Neutrophil (primary cell): ENCODE measurements around the gene ZGRF1.

ENCODE experiments used
- H3K27ac ChIP-seq: fragments of 200-600 bp; sonication (generic); 2 replicates; pipeline ENCODE4 v1.5.1; 2016; ENCODE audit warnings: mild to moderate bottlenecking, moderate library complexity
- H3K27me3 ChIP-seq: fragments of 200-600 bp; sonication (generic); 2 replicates; pipeline ENCODE4 v1.6.0; 2016; ENCODE audit warnings: mild to moderate bottlenecking
- H3K36me3 ChIP-seq: fragments of 200-600 bp; sonication (generic); 2 replicates; pipeline ENCODE4 v1.5.1; 2017
- H3K4me1 ChIP-seq, 2 experiments: fragments of 200-600 bp in 1 of 2; sonication (generic) in 1 of 2; 1 replicate in 1 of 2; 2 replicates in 1 of 2; pipeline versions ENCODE4 v1.5.1 to v1.6.1; 2013 to 2016; ENCODE audit warnings: low read depth in 1 of 2, low read length in 1 of 2, mild to moderate bottlenecking in 1 of 2, moderate library complexity in 1 of 2; ENCODE audit not compliant: control insufficient read depth in 1 of 2, insufficient read depth in 1 of 2
- H3K4me3 ChIP-seq, 2 experiments: fragments of 200-600 bp in 1 of 2; sonication (generic) in 1 of 2; 1 replicate in 1 of 2; 2 replicates in 1 of 2; pipeline ENCODE4 v1.5.1; 2013 to 2016; ENCODE audit warnings: low read depth in 1 of 2, low read length in 1 of 2, mild to moderate bottlenecking in 1 of 2, moderate library complexity in 1 of 2
- H3K9me3 ChIP-seq: fragments of 200-600 bp; sonication (generic); 2 replicates; pipeline ENCODE4 v1.5.1; 2016
- TF ChIP-seq, protein P1 (sequence below): fragments of 200-600 bp; sonication (generic); IDR thresholded peaks from 2 replicates; pipeline ENCODE4 v1.5.1; 2016; ENCODE audit warnings: antibody characterized with exemption

Gene ZGRF1, protein sequence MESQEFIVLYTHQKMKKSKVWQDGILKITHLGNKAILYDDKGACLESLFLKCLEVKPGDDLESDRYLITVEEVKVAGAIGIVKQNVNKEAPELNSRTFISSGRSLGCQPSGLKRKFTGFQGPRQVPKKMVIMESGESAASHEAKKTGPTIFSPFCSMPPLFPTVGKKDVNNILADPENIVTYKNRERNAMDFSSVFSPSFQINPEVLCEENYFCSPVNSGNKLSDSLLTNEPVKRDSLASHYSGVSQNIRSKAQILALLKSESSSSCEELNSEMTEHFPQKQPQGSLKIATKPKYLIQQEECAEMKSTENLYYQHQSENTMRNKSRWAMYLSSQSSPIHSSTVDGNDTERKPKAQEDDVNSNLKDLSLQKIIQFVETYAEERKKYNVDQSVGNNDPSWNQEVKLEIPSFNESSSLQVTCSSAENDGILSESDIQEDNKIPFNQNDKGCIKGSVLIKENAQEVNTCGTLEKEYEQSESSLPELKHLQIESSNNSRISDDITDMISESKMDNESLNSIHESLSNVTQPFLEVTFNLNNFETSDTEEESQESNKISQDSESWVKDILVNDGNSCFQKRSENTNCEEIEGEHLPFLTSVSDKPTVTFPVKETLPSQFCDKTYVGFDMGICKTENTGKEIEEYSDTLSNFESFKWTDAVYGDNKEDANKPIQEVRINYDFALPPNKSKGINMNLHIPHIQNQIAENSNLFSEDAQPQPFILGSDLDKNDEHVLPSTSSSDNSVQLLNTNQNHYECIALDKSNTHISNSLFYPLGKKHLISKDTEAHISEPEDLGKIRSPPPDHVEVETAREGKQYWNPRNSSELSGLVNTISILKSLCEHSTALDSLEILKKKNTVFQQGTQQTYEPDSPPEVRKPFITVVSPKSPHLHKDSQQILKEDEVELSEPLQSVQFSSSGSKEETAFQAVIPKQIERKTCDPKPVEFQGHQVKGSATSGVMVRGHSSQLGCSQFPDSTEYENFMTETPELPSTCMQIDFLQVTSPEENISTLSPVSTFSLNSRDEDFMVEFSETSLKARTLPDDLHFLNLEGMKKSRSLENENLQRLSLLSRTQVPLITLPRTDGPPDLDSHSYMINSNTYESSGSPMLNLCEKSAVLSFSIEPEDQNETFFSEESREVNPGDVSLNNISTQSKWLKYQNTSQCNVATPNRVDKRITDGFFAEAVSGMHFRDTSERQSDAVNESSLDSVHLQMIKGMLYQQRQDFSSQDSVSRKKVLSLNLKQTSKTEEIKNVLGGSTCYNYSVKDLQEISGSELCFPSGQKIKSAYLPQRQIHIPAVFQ (N-terminal part only)

DNA sequence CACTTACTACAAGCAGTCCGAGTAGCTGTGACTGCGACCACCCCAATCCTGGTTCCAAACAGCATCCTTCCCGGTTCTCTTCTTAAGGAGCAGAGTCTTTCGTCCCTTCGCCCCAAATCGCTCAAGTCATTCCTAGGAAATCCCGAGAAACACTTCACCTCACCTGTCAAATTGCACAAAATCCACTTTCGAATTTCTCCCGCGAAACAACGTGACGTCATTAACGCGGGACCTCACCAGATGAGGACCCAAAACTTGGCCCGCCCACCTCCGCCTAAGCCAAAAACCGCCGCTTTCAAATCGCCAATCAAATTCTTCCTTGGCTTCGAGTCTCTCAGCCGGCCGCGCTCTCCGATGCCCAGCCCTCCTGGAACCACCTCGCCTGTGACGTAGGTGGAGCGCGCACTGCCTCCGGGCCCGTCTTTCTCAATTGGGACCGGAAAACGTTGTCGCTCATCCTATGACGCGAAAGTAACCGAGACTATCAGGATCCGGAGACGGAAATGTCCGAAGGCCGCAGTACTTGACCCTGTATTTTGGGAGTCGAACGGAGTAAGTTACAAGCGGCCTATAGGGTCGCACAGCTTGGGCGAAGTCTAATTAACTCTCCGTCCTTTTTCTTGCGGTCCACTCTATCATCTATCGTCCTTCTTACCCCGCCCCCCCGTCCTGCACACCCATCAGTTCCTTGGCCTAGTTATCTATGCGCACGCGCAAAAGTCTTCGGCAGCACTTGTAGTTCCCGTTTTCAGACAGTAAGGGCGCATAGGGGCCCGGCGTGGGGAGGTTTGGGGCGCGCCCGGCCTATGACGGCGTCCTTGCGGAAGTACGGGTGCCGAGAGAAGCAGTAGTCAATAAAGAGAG, at the start of gene ZGRF1, which contains the start of gene LARP7:
Gene ZGRF1 (minus strand): TSS at position 222 of the 864 bp plus-strand sequence. CDS start 3,733 bp downstream, outside the sequence.
Gene LARP7 (plus strand): TSS at position 456 of the 864 bp plus-strand sequence. CDS start 7,527 bp downstream, outside the sequence.
- TF ChIP-seq, protein P1, sequence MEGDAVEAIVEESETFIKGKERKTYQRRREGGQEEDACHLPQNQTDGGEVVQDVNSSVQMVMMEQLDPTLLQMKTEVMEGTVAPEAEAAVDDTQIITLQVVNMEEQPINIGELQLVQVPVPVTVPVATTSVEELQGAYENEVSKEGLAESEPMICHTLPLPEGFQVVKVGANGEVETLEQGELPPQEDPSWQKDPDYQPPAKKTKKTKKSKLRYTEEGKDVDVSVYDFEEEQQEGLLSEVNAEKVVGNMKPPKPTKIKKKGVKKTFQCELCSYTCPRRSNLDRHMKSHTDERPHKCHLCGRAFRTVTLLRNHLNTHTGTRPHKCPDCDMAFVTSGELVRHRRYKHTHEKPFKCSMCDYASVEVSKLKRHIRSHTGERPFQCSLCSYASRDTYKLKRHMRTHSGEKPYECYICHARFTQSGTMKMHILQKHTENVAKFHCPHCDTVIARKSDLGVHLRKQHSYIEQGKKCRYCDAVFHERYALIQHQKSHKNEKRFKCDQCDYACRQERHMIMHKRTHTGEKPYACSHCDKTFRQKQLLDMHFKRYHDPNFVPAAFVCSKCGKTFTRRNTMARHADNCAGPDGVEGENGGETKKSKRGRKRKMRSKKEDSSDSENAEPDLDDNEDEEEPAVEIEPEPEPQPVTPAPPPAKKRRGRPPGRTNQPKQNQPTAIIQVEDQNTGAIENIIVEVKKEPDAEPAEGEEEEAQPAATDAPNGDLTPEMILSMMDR = peak; percentile 97
- Histone ChIP-seq H3K36me3 (peaks cover 6% of the 10 kb centered on the region), H3K27me3 (no peaks in the 10 kb centered on the region)

DNA sequence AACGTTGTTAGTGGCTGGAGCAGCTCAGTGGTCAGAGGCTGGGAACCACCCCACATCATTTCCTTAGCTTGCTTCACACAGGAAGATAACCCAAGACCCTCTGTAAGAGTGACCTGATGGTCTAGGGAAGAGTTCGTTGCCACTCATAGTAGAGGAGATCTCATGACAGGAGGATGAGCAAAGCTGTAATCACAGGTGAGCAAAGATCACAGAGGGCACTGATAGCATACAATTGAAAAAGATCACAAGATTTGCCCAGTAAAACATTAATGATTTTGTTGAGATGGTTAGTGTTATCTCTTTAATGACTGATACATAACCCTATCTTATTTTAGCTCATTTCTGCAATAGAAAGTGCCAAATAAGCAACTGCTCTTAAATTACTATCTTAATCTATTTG, 44.3 kb upstream of the ZGRF1 start:
- TF ChIP-seq, protein P1 = no peak
- no peak overlapping the region for H3K4me3 ChIP-seq
- H3K9me3 ChIP-seq = no peaks in the 10 kb centered on the region
- H3K4me1 ChIP-seq = no peaks in the 10 kb centered on the region
- H3K36me3 ChIP-seq = no peaks in the 10 kb centered on the region
- no peaks in the 10 kb centered on the region for H3K27me3 ChIP-seq
- no peak overlapping the region for H3K27ac ChIP-seq

More for the DNA sequence above, at the start of gene ZGRF1, which contains the start of gene LARP7:
- peak within 1 kb of the TSS; percentile 79 to 87 for H3K4me3 ChIP-seq
- peak within 1 kb of the TSS; percentile 99 for H3K27ac ChIP-seq
- no peaks in the 10 kb centered on the region for H3K9me3 ChIP-seq
- peaks cover 23 to 25% of the 10 kb centered on the region in 2 experiments for H3K4me1 ChIP-seq

DNA sequence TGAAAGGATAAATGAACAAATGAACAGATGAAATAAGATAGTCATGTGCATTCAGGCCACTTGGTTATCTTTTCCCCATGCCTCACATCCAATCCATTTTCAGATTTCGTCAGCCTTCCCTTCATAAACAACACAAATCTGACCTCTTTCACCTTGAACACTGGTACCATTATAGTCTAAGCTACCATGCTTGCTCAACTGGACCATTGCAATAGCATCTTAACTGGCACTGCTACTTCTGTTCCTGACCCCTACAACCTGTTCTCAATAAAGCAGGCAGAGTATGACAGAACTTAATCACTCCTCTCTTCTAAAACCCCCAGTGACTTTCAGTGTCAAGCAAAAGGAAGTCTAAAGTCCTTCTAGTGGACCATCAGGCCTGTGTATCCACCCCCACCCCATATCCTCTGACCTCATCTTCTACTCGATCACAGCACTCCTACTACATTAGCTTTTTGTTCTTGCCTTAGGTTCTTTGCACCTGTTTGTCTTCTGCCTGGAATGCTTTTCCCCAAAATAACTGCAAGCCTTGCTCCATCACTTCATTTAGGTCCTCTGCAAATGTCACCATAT, 40.9 kb upstream of the ZGRF1 start:
- Histone ChIP-seq H3K9me3 (no peaks in the 10 kb centered on the region), H3K27me3 (no peaks in the 10 kb centered on the region), H3K27ac (no peak overlapping the region), H3K4me1 (no peaks in the 10 kb centered on the region), H3K36me3 (no peaks in the 10 kb centered on the region), H3K4me3 (no peak overlapping the region)
- TF ChIP-seq, protein P1 = no peak

DNA sequence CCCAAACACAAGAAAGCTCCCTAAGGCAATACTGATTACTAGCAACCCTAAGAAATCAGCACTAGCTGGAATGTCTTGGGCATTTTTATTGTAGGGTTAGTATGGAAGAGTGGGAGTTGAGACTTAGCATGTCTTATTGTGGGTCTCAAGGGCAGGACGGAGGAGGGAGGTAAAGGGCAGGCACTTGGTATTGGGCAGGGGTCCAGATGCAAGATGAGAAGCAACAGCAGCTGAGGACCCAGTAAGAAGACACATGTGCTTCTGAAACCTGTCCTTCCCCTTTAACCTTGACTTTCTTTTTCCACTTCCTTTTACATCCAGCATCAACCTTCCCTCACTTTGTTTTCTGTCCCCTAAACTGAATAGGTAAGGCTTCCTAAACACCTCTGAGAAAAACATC, 37.7 kb upstream of the ZGRF1 start:
- H3K36me3 ChIP-seq = no peaks in the 10 kb centered on the region
- no peaks in the 10 kb centered on the region for H3K27me3 ChIP-seq
- no peak overlapping the region for H3K4me3 ChIP-seq
- H3K4me1 ChIP-seq = no peaks in the 10 kb centered on the region
- TF ChIP-seq, protein P1 = no peak
- H3K27ac ChIP-seq = no peak overlapping the region
- no peaks in the 10 kb centered on the region for H3K9me3 ChIP-seq
